Activated CD4-positive, alpha-beta T cell treated with anti-CD3 and anti-CD28 coated beads for 24 hours (primary cell): ENCODE measurements around the gene CPTP.
A peak's percentile ranks its signal among the peaks of the same experiment; 100 is the strongest.
"Not testable (repeated sequence)": the region's sequence is repeated elsewhere in the genome, so short reads cannot be mapped to it uniquely, and the experiment has no call there.

Experiments
- DNase-seq, 2 donors: peaks; one replicate each; pipeline ENCODE4 v3.0.0-alpha.2; 2020; ENCODE audit warnings: low read depth in 2 of 2

The CPTP gene

GRCh38 chr1:1306661-1307260, 17.8 kb upstream of the CPTP start:
- DNase-seq = no peak

GRCh38 chr1:1307261-1307922, 17.2 kb upstream of the CPTP start:
- no peak for DNase-seq

- peak; percentile 77 to 80 for DNase-seq
Measured at GRCh38 chr1:1307923-1308755, 16.5 kb upstream of the CPTP start, which contains the start of the genes ACAP3 and PUSL1. ACAP3 (minus strand) TSS chr1:1307930; CDS start chr1:1307815, 115 bp downstream. PUSL1 (plus strand) TSS chr1:1308597; CDS start chr1:1308644, 47 bp downstream.

GRCh38 chr1:1308756-1309250, 15.8 kb upstream of the CPTP start:
- no peak for DNase-seq

- no peak for DNase-seq
Measured at GRCh38 chr1:1309251-1310108, 15.1 kb upstream of the CPTP start.

GRCh38 chr1:1310109-1310385, 14.6 kb upstream of the CPTP start:
- no peak for DNase-seq

GRCh38 chr1:1310476-1311053, 14.0 kb upstream of the CPTP start:
- DNase-seq = no peak

- no peak for DNase-seq
Measured at GRCh38 chr1:1311107-1312104, 13.2 kb upstream of the CPTP start.

GRCh38 chr1:1312450-1313314, 11.9 kb upstream of the CPTP start:
- no peak for DNase-seq

GRCh38 chr1:1313500-1314236, 10.9 kb upstream of the CPTP start:
- DNase-seq = no peak

GRCh38 chr1:1314237-1314586, 10.4 kb upstream of the CPTP start:
- no peak for DNase-seq

- DNase-seq = no peak
Measured at GRCh38 chr1:1314678-1315335, 9.8 kb upstream of the CPTP start.

GRCh38 chr1:1315435-1315954, 9.1 kb upstream of the CPTP start:
- no peak for DNase-seq

- not testable (repeated sequence) for DNase-seq
Measured at GRCh38 chr1:1316199-1316598, 8.4 kb upstream of the CPTP start.

- DNase-seq = no peak
Measured at GRCh38 chr1:1317420-1317819, 7.2 kb upstream of the CPTP start.

GRCh38 chr1:1318131-1318652, 6.4 kb upstream of the CPTP start:
- DNase-seq = no peak
